Psoas muscle (tissue), 8 donors: ENCODE data around the gene TSPAN11. TPM values are rescaled to one million over a fixed set of nuclear protein-coding genes. Genes with fewer than 3 reads are reported as not detected.

Experiments
- ATAC-seq, 4 donors: fragments of 200-7000 bp; cut with Tn5 transposase; one replicate each; pipeline ENCODE4 v1.9.1; 2020; ENCODE audit warnings: moderate library complexity in 3 of 4, mild to moderate bottlenecking in 2 of 4
- DNase-seq, 2 donors: peaks; one replicate each; pipeline ENCODE4 v3.0.0-alpha.2; 2020
- H3K27ac ChIP-seq: fragments of 200-600 bp; one replicate; pipeline ENCODE4 v1.8.0; 2022
- H3K27me3 ChIP-seq, 3 donors: fragments of 200-600 bp in 1 of 3; one replicate each; pipeline versions ENCODE4 v1.6.1 to v1.8.0; 2013 to 2022; ENCODE audit warnings: low read length in 2 of 3, mild to moderate bottlenecking in 2 of 3, moderate library complexity in 1 of 3; ENCODE audit not compliant: insufficient read depth in 3 of 3
- H3K36me3 ChIP-seq, 2 donors: fragments of 200-600 bp in 1 of 2; one replicate each; pipeline versions ENCODE4 v1.6.1 to v1.8.0; 2013 to 2022; ENCODE audit warnings: low read depth in 1 of 2, mild to moderate bottlenecking in 1 of 2, moderate library complexity in 1 of 2; ENCODE audit not compliant: insufficient read depth in 1 of 2
- H3K4me1 ChIP-seq: fragments of 200-600 bp; one replicate; pipeline ENCODE4 v1.8.0; 2022
- H3K4me3 ChIP-seq: fragments of 200-600 bp; one replicate; pipeline ENCODE4 v1.8.0; 2022; ENCODE audit warnings: mild to moderate bottlenecking
- H3K9me3 ChIP-seq: fragments of 200-600 bp; one replicate; pipeline ENCODE4 v1.8.0; 2022
- whole genome bisulfite sequencing, 3 donors: extraction: QIAGEN DNeasy Blood & Tissue Kit; methylation state at CpG; one replicate each; pipeline versions ENCODE4 v1.1.6 to v1.1.7; 2013; 5-methylcytosine and 5-hydroxymethylcytosine counted together
- intact Hi-C, 2 donors: fragments of 100-400 bp; cut with DNase I; formaldehyde crosslinking; loops; one replicate each; pipeline versions ENCODE4 v1.11.0 to v1.14.2; 2022
- polyA plus RNA-seq, 3 donors: library from polyadenylated mRNA; stranded (reverse); fragments of 200-250 nt; gene quantifications; one replicate each; pipeline ENCODE4 v1.2.3, GENCODE V29; 2013
- total RNA-seq, 4 donors: library from RNA; stranded (reverse); fragmentation: NEBNext Ultra II Directional in 2 of 4; extraction: Animal tissue kit (Norgen Biotek cat#: 25700) in 2 of 4; gene quantifications; one replicate each; pipeline versions ENCODE4 v1.2.1 to v1.2.4, GENCODE V29; 2021 to 2023
- TF ChIP-seq, protein P1 (sequence below): fragments of 200-600 bp; IDR thresholded peaks from one replicate; pipeline ENCODE4 v1.8.0; 2022; ENCODE audit warnings: antibody characterized with exemption
- donor health status: healthy with polysubstance abuse.
- donor health status: DM: no; HTN: no; CAD: no; lungs with moderate emphysema.
- donor health status: Bipolar disorder and iron deficiency.
- donor health status: healthy.
- donor health status: DM: yes; HTN: yes; CAD: no.
- donor health status: DM: no; HTN: no; CAD: no.
- donor health status: DM: no; HTN: no; CAD: no.
- donor health status: DM: yes; HTN: yes; CAD: no.

TSPAN11 gene
- total and polyA plus RNA-seq, 7 donors = 0.05 to 0.24 (median 0.14) TPM; not detected in 1

DNA sequence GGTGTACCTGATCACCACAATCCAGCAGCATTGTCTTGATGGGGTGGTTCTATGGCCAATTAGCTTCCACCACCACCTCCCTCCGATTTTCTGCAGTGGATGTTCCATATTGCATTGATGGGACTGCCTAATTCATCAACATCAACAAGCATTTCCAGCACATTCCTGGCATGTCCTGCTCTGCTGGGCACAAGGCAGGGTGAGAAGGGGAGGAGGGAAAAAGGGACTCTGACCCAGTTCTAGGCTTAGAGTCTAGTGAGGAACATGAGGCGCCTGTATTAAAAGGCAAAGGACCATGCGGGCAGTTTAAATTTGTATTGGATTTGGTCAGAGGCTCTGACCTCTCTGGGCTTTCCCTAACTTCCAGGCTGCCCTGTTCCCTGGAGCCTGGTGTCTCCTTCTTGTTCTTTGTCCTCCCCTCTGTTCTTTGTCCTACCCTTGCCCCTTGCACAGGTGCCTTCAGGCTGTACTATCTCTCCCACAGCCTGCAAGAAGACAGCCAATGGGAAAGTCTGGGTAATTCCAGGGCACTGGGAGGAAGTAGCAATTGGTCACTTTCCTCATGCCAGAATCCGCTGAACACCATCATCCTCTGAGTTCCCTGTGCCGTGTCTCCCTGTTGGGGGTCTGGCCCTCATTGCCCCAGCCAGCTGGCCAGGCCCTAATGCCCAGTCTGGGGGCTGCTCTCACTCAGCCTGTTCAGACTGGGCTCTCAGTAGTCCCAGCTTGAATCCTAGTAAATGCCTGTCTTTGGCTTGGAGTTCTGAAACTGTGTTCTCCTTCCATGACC, 43.3 kb downstream of the TSPAN11 start:
- ATAC-seq (peak in 2 of 4 donors; percentile 33 to 58), DNase-seq (peak in 1 of 2 donors; percentile 34)
- H3K9me3 ChIP-seq = no peaks in the 10 kb centered on the region
- WGBS, 3 donors = 33 to 45% (median 44%) methylated on average over 5 of the region's 5 CpGs
- H3K4me1 ChIP-seq = no peaks in the 10 kb centered on the region
- intact Hi-C loops = no loop called here
- no peak overlapping the region for H3K4me3 ChIP-seq
- TF ChIP-seq, protein P1, sequence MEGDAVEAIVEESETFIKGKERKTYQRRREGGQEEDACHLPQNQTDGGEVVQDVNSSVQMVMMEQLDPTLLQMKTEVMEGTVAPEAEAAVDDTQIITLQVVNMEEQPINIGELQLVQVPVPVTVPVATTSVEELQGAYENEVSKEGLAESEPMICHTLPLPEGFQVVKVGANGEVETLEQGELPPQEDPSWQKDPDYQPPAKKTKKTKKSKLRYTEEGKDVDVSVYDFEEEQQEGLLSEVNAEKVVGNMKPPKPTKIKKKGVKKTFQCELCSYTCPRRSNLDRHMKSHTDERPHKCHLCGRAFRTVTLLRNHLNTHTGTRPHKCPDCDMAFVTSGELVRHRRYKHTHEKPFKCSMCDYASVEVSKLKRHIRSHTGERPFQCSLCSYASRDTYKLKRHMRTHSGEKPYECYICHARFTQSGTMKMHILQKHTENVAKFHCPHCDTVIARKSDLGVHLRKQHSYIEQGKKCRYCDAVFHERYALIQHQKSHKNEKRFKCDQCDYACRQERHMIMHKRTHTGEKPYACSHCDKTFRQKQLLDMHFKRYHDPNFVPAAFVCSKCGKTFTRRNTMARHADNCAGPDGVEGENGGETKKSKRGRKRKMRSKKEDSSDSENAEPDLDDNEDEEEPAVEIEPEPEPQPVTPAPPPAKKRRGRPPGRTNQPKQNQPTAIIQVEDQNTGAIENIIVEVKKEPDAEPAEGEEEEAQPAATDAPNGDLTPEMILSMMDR = no peak
- H3K36me3 ChIP-seq = no peaks in the 10 kb centered on the region
- no peak overlapping the region for H3K27ac ChIP-seq
- H3K27me3 ChIP-seq = no peaks in the 10 kb centered on the region

- ATAC-seq = peak in 1 of 4 donors; percentile 42
- no peak overlapping the region for H3K4me3 ChIP-seq
- intact Hi-C loops = no loop called here
Observed at GRCh38 chr12:30970559-30971197, 44.1 kb downstream of the TSPAN11 start.

DNA sequence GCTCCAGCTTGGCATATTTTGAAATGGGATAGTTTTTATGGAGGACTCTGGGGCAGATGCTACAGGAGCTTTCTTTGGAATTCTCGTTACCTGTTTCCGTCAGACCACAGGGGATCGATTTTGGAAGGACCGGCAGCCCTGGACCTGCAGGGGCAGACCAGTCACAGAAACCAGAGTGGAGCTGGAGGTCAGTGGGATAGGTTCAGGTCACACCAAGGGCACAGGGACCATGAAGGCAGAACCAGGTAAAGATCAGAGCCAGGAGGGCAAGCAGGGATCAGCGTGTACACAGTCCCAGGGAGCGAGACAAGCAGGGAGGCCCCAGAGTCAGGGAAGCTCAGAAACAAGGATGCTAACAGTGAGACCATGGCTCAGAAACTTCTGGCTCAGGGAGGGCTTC, 45.5 kb downstream of the TSPAN11 start:
- Histone ChIP-seq H3K36me3 (no peaks in the 10 kb centered on the region), H3K4me3 (no peak overlapping the region), H3K4me1 (no peaks in the 10 kb centered on the region), H3K27me3 (no peaks in the 10 kb centered on the region), H3K9me3 (no peaks in the 10 kb centered on the region), H3K27ac (no peak overlapping the region)
- intact Hi-C loops = no loop called here
- 88 to 94% (median 89%) methylated on average over 6 of the region's 6 CpGs for WGBS, 3 donors
- ATAC-seq (no peak), DNase-seq (peak in 1 of 2 donors; percentile 10)
- TF ChIP-seq, protein P1 = no peak

More at GRCh38 chr12:30970559-30971197, 44.1 kb downstream of the TSPAN11 start:
- Histone ChIP-seq H3K27me3 (no peaks in the 10 kb centered on the region), H3K4me1 (no peaks in the 10 kb centered on the region), H3K36me3 (no peaks in the 10 kb centered on the region), H3K27ac (no peak overlapping the region), H3K9me3 (no peaks in the 10 kb centered on the region)
- TF ChIP-seq, protein P1 = no peak
- WGBS, 3 donors = 6 to 8% (median 7%) methylated on average over 7 of the region's 7 CpGs
- DNase-seq = peak in 1 of 2 donors; percentile 38

DNA sequence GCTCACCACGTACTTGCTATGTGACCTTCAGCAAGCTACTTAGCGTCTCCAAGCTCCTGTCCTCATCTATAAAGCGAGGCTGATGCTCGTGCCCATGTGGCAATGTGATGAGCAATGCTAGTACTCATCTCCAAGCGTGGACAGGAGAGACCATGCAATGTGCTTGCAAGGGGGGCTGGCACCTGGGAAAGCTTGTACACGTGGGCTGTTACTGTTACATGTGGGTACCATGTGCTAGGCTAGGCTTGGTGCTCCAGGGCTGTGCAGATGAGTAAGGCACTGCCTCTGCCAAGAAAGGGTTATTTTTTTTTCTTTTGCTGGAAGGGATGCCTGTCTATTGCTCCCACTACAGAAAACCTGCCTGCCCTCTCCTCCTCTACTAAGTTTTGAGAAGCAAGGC, 46.6 kb downstream of the TSPAN11 start:
- TF ChIP-seq, protein P1 = no peak
- 72 to 75% (median 74%) methylated on average over 6 of the region's 6 CpGs for WGBS, 3 donors
- H3K27ac ChIP-seq = no peak overlapping the region
- DNase-seq (peak in 1 of 2 donors; percentile 9), ATAC-seq (no peak)
- H3K4me3 ChIP-seq = no peak overlapping the region
- intact Hi-C loops = no loop called here
- H3K27me3 ChIP-seq = no peaks in the 10 kb centered on the region
- H3K36me3 ChIP-seq = no peaks in the 10 kb centered on the region
- no peaks in the 10 kb centered on the region for H3K9me3 ChIP-seq
- H3K4me1 ChIP-seq = no peaks in the 10 kb centered on the region
